CD4-positive, alpha-beta T cell treated with Interleukin-15 for 4 hours (primary cell): ENCODE results near the gene ACHE.
A peak's percentile ranks its signal among the peaks of the same experiment; 100 is the strongest.
"Not testable (repeated sequence)": the region's sequence is repeated elsewhere in the genome, so short reads cannot be mapped to it uniquely, and the experiment has no call there.

ENCODE experiments used
- DNase-seq: peaks from one replicate; pipeline ENCODE4 v3.0.0-alpha.2; 2020; ENCODE audit warnings: low spot score

ACHE gene

GRCh38 chr7:100861616-100861985 is 34.1 kb downstream of the ACHE start:
- no peak for DNase-seq

GRCh38 chr7:100860702-100861615 is 34.7 kb downstream of the ACHE start:
- no peak for DNase-seq

GRCh38 chr7:100859856-100860255 is 35.8 kb downstream of the ACHE start:
- DNase-seq, result no peak

GRCh38 chr7:100856871-100857282 is 38.8 kb downstream of the ACHE start:
- DNase-seq, result no peak

- no peak for DNase-seq
Observed at GRCh38 chr7:100855515-100855914, 40.2 kb downstream of the ACHE start.

GRCh38 chr7:100854899-100855298 is 40.8 kb downstream of the ACHE start:
- not testable (repeated sequence) for DNase-seq

- DNase-seq, result no peak
Observed at GRCh38 chr7:100854146-100854895, 41.4 kb downstream of the ACHE start.

GRCh38 chr7:100852048-100852872 is 43.4 kb downstream of the ACHE start, which contains the start of gene SLC12A9:
SLC12A9 (plus strand) TSS chr7:100852713; CDS start chr7:100854198, 1,485 bp downstream.
- DNase-seq, result peak; percentile 77

- no peak for DNase-seq
Observed at GRCh38 chr7:100847360-100847759, 48.3 kb downstream of the ACHE start.

GRCh38 chr7:100840470-100841100 is 55.1 kb downstream of the ACHE start:
- no peak for DNase-seq
